T-cell (primary cell): Measurements from ENCODE around the gene ANKRD13D. TPM values are rescaled to one million over a fixed set of nuclear protein-coding genes. Genes with fewer than 3 reads are reported as not detected.
A peak's percentile ranks its signal among the peaks of the same experiment; 100 is the strongest.

Source experiments
- ATAC-seq, 4 experiments: fragments of 200-7000 bp in 3 of 4; fragments of 150-1000 bp in 1 of 4; cut with Tn5 transposase; replicated peaks in 1 of 4; 1 replicate in 3 of 4; 2 replicates in 1 of 4; pipeline ENCODE4 v1.10.0; 2021; ENCODE audit warnings: moderate library complexity in 3 of 4, mild to moderate bottlenecking in 2 of 4, moderate number of reproducible peaks in 1 of 4
- CTCF ChIA-PET, 2 donors: fragments of 300-600 bp; sonication (Branson Sonifier 250); formaldehyde crosslinking; loops; one replicate each; lab custom pipeline; 2022; ENCODE audit warnings: antibody characterized with exemption in 2 of 2; lab: Charles Lee
- POLR2A ChIA-PET, 2 donors: fragments of 300-600 bp; sonication (Branson Sonifier 250); formaldehyde crosslinking; loops; one replicate each; lab custom pipeline; 2022; ENCODE audit warnings: antibody characterized with exemption in 2 of 2; lab: Charles Lee
- DNase-seq, 35 experiments: peaks; one replicate each; pipeline versions ENCODE4 v3.0.0 to v3.0.0-alpha.2; 2013 to 2023
- H3K27ac ChIP-seq: one replicate; pipeline ENCODE4 v1.5.1; 2013; ENCODE audit warnings: low read length
- H3K27me3 ChIP-seq, 2 experiments: replicated peaks in 1 of 2; 1 replicate in 1 of 2; 2 replicates in 1 of 2; pipeline versions ENCODE4 v1.6.1 to v1.7.0; 2013; ENCODE audit warnings: low read length in 1 of 2, mixed read lengths in 1 of 2; ENCODE audit not compliant: control insufficient read depth in 2 of 2, insufficient read depth in 2 of 2; ENCODE audit errors: extremely low read depth in 1 of 2
- H3K36me3 ChIP-seq, 2 donors: 1 replicate in 1 of 2; 2 replicates in 1 of 2; pipeline versions ENCODE4 v1.6.1 to v1.7.0; 2013; ENCODE audit warnings: low read length in 1 of 2; ENCODE audit not compliant: control insufficient read depth in 2 of 2, insufficient read depth in 1 of 2; ENCODE audit errors: extremely low read depth in 1 of 2
- H3K4me1 ChIP-seq, 2 experiments: 1 replicate in 1 of 2; 2 replicates in 1 of 2; pipeline versions ENCODE4 v1.6.1 to v1.7.0; 2013; ENCODE audit warnings: low read length in 2 of 2, mixed read lengths in 1 of 2; ENCODE audit not compliant: insufficient read depth in 2 of 2, control insufficient read depth in 1 of 2; ENCODE audit errors: extremely low read depth in 1 of 2
- H3K4me3 ChIP-seq, 2 donors: 1 replicate in 1 of 2; 2 replicates in 1 of 2; pipeline versions ENCODE4 v1.5.1 to v1.7.0; 2013; ENCODE audit warnings: mild to moderate bottlenecking in 2 of 2, low read length in 1 of 2, moderate library complexity in 1 of 2; ENCODE audit not compliant: control insufficient read depth in 1 of 2; ENCODE audit errors: extremely low read depth in 1 of 2
- H3K9me3 ChIP-seq: 2 replicates; pipeline ENCODE4 v1.7.0; 2013
- H3K27ac Mint-ChIP-seq, 2 donors: one replicate each; pipeline ENCODE4 v1.8.0; 2020 to 2021; ENCODE audit warnings: mild to moderate bottlenecking in 2 of 2, mixed read lengths in 2 of 2
- H3K27me3 Mint-ChIP-seq, 2 donors: one replicate each; pipeline ENCODE4 v1.8.0; 2021 to 2022; ENCODE audit warnings: mixed read lengths in 2 of 2
- H3K36me3 Mint-ChIP-seq: one replicate; pipeline ENCODE4 v1.8.0; 2021; ENCODE audit warnings: mixed read lengths
- H3K4me1 Mint-ChIP-seq, 3 donors: one replicate each; pipeline ENCODE4 v1.8.0; 2020 to 2022; ENCODE audit warnings: mixed read lengths in 3 of 3, mild to moderate bottlenecking in 1 of 3
- H3K4me3 Mint-ChIP-seq, 3 donors: one replicate each; pipeline ENCODE4 v1.8.0; 2020 to 2022; ENCODE audit warnings: mild to moderate bottlenecking in 3 of 3, mixed read lengths in 3 of 3, moderate library complexity in 3 of 3
- H3K9me3 Mint-ChIP-seq, 3 donors: one replicate each; pipeline ENCODE4 v1.8.0; 2020 to 2022; ENCODE audit warnings: mixed read lengths in 3 of 3
- WGBS: methylation state at CpG from one replicate; pipeline ENCODE4 v1.1.5; 2013; ENCODE audit warnings: missing lambda C conversion rate; ENCODE audit not compliant: insufficient coverage; 5-methylcytosine and 5-hydroxymethylcytosine counted together
- total RNA-seq, 35 experiments: library from RNA in 6 of 35; stranded (reverse) in 6 of 35; fragments of 120-200 nt in 1 of 35; gene quantifications; one replicate each; pipeline versions ENCODE4 v1.2.1 to v1.2.4 and lab custom pipeline; 2013 to 2026

Gene ANKRD13D
- total RNA-seq, 5 donors from 2014 or later (not counting 1 experiment from before 2014, with no cell fraction given): 150 to 249 (median 237) TPM

GRCh38 chr11:67307545-67308001 lies 18.5 kb downstream of the ANKRD13D start:
- Histone ChIP-seq H3K4me3 (no peak overlapping the region), H3K36me3 (peaks cover 0 to 7% of the 10 kb centered on the region in 2 donors), H3K9me3 (no peaks in the 10 kb centered on the region), H3K27ac (no peak overlapping the region), H3K4me1 (peaks cover 4 to 35% of the 10 kb centered on the region in 2 experiments), H3K27me3 (no peaks in the 10 kb centered on the region)
- WGBS: 84% methylated on average over 10 of the region's 12 CpGs
- ATAC-seq: no peak
- DNase-seq: no peak
- no peaks in the 10 kb centered on the region for H3K27me3 Mint-ChIP-seq
- peaks cover 12 to 33% (median 31%) of the 10 kb centered on the region in 3 donors for H3K4me1 Mint-ChIP-seq
- ChIA-PET POLR2A (no interaction called here), CTCF (no interaction called here)
- H3K4me3 Mint-ChIP-seq: no peak overlapping the region
- no peaks in the 10 kb centered on the region for H3K36me3 Mint-ChIP-seq
- no peaks in the 10 kb centered on the region for H3K9me3 Mint-ChIP-seq
- no peak overlapping the region for H3K27ac Mint-ChIP-seq

- Histone ChIP-seq H3K27me3 (no peaks in the 10 kb centered on the region), H3K36me3 (peaks cover 0 to 7% of the 10 kb centered on the region in 2 donors), H3K4me3 (no peak overlapping the region), H3K27ac (no peak overlapping the region), H3K4me1 (peaks cover 11 to 36% of the 10 kb centered on the region in 2 experiments), H3K9me3 (no peaks in the 10 kb centered on the region)
- Mint-ChIP-seq H3K27me3 (no peaks in the 10 kb centered on the region), H3K4me3 (no peak overlapping the region), H3K9me3 (no peaks in the 10 kb centered on the region), H3K27ac (no peak overlapping the region), H3K36me3 (no peaks in the 10 kb centered on the region), H3K4me1 (peaks cover 19 to 36% (median 34%) of the 10 kb centered on the region in 3 donors)
- 95% methylated on average over 11 of the region's 20 CpGs for WGBS
- DNase-seq (no peak), ATAC-seq (no peak)
- ChIA-PET POLR2A (no interaction called here), CTCF (no interaction called here)
Observed at GRCh38 chr11:67308031-67308866, 19.1 kb downstream of the ANKRD13D start.

- 98% methylated on average over 6 of the region's 11 CpGs for WGBS
- Mint-ChIP-seq H3K4me1 (peaks cover 24 to 43% (median 41%) of the 10 kb centered on the region in 3 donors), H3K27me3 (no peaks in the 10 kb centered on the region), H3K36me3 (no peaks in the 10 kb centered on the region), H3K4me3 (no peak overlapping the region), H3K9me3 (no peaks in the 10 kb centered on the region), H3K27ac (peak overlapping the region in 1 of 2 donors; percentile 34)
- DNase-seq (no peak), ATAC-seq (no peak)
- H3K9me3 ChIP-seq: no peaks in the 10 kb centered on the region
- H3K4me3 ChIP-seq: no peak overlapping the region
- ChIA-PET POLR2A (no interaction called here), CTCF (no interaction called here)
- peaks cover 13 to 41% of the 10 kb centered on the region in 2 experiments for H3K4me1 ChIP-seq
- no peaks in the 10 kb centered on the region for H3K27me3 ChIP-seq
- peaks cover 0 to 7% of the 10 kb centered on the region in 2 donors for H3K36me3 ChIP-seq
- H3K27ac ChIP-seq: no peak overlapping the region
Observed at GRCh38 chr11:67309166-67309565, 20.1 kb downstream of the ANKRD13D start.

DNA sequence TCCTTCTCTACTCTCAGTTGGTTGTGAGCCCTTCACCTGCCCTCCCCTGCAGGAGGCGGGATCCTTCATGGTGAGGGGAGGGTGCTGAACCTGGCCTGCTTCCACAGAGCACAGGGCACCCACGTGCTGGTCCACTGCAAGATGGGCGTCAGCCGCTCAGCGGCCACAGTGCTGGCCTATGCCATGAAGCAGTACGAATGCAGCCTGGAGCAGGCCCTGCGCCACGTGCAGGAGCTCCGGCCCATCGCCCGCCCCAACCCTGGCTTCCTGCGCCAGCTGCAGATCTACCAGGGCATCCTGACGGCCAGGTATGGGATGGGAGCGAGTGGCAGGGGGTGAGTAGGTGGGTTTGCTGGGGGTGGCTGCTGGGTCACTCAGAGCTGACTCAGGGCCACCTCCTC lies 20.6 kb downstream of the ANKRD13D start:
- Histone ChIP-seq H3K36me3 (peaks cover 0 to 7% of the 10 kb centered on the region in 2 donors), H3K27ac (no peak overlapping the region), H3K4me3 (no peak overlapping the region), H3K9me3 (no peaks in the 10 kb centered on the region), H3K27me3 (no peaks in the 10 kb centered on the region), H3K4me1 (peaks cover 13 to 41% of the 10 kb centered on the region in 2 experiments)
- no peaks in the 10 kb centered on the region for H3K27me3 Mint-ChIP-seq
- DNase-seq (no peak), ATAC-seq (no peak)
- WGBS: 85% methylated on average over 7 of the region's 14 CpGs
- H3K9me3 Mint-ChIP-seq: no peaks in the 10 kb centered on the region
- H3K27ac Mint-ChIP-seq: peak overlapping the region in 1 of 2 donors; percentile 34
- no peak overlapping the region for H3K4me3 Mint-ChIP-seq
- ChIA-PET POLR2A (no interaction called here), CTCF (no interaction called here)
- H3K4me1 Mint-ChIP-seq: peaks cover 21 to 41% (median 38%) of the 10 kb centered on the region in 3 donors
- no peaks in the 10 kb centered on the region for H3K36me3 Mint-ChIP-seq

DNA sequence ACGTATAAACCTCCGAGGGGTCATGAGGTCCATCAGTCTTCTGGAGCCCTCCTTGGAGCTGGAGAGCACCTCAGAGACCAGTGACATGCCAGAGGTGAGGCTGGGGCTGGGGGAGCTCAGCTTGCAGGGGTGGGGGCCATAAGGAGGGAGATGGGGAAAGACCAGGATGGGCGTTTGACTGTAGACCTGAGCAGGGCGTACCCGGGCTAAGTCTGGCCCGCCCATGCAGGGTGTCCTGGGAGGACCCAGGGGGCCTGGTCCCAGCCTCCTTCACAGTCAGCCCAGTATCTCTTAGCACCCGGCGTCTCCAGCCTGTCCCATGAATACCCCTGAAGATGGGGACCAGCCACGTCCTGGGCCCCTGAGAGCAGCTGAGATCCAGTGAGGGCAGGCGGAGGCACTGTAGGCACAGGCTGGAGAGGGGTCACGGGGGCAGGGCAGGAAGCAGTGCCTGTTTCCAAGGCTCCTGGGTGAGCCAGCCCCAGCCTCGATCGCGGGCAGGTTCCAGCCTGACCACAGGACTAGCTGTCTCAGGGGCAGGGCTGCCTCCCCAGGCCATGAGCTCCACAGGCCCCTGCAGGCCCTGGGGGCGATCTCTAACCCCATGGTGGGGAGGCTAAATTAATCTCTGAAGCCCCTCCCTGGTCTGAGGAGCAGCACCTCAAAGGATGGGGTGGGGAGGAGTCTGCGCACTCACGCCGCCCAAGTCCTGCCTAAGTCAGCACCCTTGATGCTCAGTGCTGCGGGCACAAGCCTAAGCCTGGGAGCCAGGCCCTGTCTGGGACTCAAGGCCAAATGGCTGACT lies 21.3 kb downstream of the ANKRD13D start:
- peaks cover 0 to 7% of the 10 kb centered on the region in 2 donors for H3K36me3 ChIP-seq
- CTCF ChIA-PET: no interaction called here
- Mint-ChIP-seq H3K9me3 (no peaks in the 10 kb centered on the region), H3K4me3 (no peak overlapping the region), H3K4me1 (peaks cover 20 to 43% (median 37%) of the 10 kb centered on the region in 3 donors), H3K27me3 (no peaks in the 10 kb centered on the region), H3K36me3 (no peaks in the 10 kb centered on the region), H3K27ac (peak overlapping the region; percentile 58 to 78)
- ATAC-seq: no peak
- no peaks in the 10 kb centered on the region for H3K9me3 ChIP-seq
- H3K4me3 ChIP-seq: no peak overlapping the region
- H3K27ac ChIP-seq: no peak overlapping the region
- POLR2A ChIA-PET: no interaction called here
- DNase-seq: no peak
- peaks cover 13 to 42% of the 10 kb centered on the region in 2 experiments for H3K4me1 ChIP-seq
- 91% methylated on average over 16 of the region's 19 CpGs for WGBS
- H3K27me3 ChIP-seq: no peaks in the 10 kb centered on the region

DNA sequence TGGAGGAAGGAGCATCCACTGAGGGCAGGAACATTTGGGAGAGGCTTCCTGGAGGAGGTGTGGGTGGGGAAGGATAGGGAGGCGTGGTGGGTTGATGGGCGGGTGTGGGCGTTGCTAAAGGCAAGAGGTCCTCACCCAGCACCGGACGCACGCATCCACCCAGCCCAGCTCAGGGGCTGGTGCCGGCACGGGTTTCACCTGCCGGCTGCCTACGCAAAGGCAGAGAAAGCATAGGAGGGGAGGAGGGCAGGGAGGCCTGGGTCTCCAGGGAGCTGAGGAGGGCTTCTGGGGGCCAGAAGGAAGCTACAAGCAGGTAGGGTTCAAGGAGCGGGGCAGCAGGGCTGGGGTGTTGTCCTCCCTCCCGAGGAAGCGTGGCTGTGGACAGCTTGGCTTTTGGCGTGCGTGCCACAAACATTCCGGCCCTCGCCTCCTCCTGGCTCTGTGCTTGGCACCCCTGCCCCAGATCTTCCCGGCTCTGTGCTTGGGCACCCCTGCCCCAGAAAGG lies 22.0 kb downstream of the ANKRD13D start:
- Histone ChIP-seq H3K27ac (peak overlapping the region; percentile 74), H3K36me3 (peaks cover 0 to 7% of the 10 kb centered on the region in 2 donors), H3K27me3 (no peaks in the 10 kb centered on the region), H3K4me3 (no peak overlapping the region), H3K4me1 (peaks cover 13 to 47% of the 10 kb centered on the region in 2 experiments), H3K9me3 (no peaks in the 10 kb centered on the region)
- WGBS: 93% methylated on average over 17 of the region's 18 CpGs
- Mint-ChIP-seq H3K9me3 (no peaks in the 10 kb centered on the region), H3K27ac (peak overlapping the region; percentile 93 to 99), H3K4me3 (no peak overlapping the region), H3K36me3 (no peaks in the 10 kb centered on the region), H3K27me3 (no peaks in the 10 kb centered on the region), H3K4me1 (peaks cover 23 to 46% (median 37%) of the 10 kb centered on the region in 3 donors)
- CTCF ChIA-PET: no interaction called here
- ATAC-seq (no peak), DNase-seq (no peak)
- POLR2A ChIA-PET: no interaction called here
